ENCODE results near the gene BLCAP. TPM values are rescaled to one million over a fixed set of nuclear protein-coding genes. Genes with fewer than 3 reads are reported as not detected.

Gene BLCAP
- total RNA-seq, 1 experiment from 2014 or later: 99.9 TPM

DNA sequence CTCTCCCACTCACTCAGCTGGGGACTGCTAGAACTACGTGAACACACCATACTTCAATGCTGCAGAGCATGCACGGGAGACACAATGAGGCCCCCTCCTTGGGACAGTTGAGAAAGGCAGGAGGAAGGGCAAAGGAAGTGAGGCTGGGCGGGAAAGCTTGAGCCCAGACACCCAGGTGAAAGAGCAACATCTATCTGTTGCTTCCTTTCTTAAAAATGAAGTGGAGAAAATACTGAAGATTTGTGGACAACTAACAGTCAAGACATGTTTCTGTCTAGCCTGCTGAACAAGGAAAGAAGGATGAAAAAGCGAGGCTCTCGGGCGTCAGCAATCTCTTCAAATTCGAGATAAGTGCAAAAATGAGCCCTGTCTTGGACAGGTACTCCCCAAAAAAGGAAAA lies 9.6 kb downstream of the BLCAP start:
- Histone ChIP-seq H3F3A (ENCODE audit: insufficient read depth, low read depth) (no peaks in the 10 kb centered on the region), H3K79me2 (ENCODE audit: low read depth) (peaks cover 53% of the 10 kb centered on the region), H2AFZ (no peak overlapping the region), H3K4me2 (no peak overlapping the region), H3K4me3 (no peak overlapping the region), H3K4me1 (replicated peaks; ENCODE audit: insufficient read depth) (no peaks in the 10 kb centered on the region), H3K27ac (no peak overlapping the region), H4K20me1 (ENCODE audit: insufficient read depth) (peaks cover 54% of the 10 kb centered on the region), H3K36me3 (ENCODE audit: low read depth) (peaks cover 17% of the 10 kb centered on the region), H3K9me2 (ENCODE audit: insufficient read depth) (no peaks in the 10 kb centered on the region), H3K27me3 (ENCODE audit: insufficient read depth, low read depth) (no peaks in the 10 kb centered on the region), H3K9me3 (ENCODE audit: insufficient read depth, low read depth) (no peaks in the 10 kb centered on the region)
- BruUV-seq (replicated peaks): TSS peak; percentile 1
- intact Hi-C loops (cut with micrococcal nuclease; ENCODE audit: unreplicated experiment): no loop called here
- CTCF ChIA-PET: no interaction called here
- POLR2A ChIA-PET (ENCODE audit: unreplicated experiment): interaction anchor here (0.6 kb wide), 1 partner anchor 309 kb away, joined by 3 read pairs; no protein-coding TSS in a partner anchor
- no peak for TF ChIP-seq EZH2 (IDR thresholded peaks at IDR 0.05; ENCODE audit: low read depth)
- no peak for TF ChIP-seq CTCF (conservative IDR thresholded peaks at IDR 0.05)
- no peak for DNase-seq

DNA sequence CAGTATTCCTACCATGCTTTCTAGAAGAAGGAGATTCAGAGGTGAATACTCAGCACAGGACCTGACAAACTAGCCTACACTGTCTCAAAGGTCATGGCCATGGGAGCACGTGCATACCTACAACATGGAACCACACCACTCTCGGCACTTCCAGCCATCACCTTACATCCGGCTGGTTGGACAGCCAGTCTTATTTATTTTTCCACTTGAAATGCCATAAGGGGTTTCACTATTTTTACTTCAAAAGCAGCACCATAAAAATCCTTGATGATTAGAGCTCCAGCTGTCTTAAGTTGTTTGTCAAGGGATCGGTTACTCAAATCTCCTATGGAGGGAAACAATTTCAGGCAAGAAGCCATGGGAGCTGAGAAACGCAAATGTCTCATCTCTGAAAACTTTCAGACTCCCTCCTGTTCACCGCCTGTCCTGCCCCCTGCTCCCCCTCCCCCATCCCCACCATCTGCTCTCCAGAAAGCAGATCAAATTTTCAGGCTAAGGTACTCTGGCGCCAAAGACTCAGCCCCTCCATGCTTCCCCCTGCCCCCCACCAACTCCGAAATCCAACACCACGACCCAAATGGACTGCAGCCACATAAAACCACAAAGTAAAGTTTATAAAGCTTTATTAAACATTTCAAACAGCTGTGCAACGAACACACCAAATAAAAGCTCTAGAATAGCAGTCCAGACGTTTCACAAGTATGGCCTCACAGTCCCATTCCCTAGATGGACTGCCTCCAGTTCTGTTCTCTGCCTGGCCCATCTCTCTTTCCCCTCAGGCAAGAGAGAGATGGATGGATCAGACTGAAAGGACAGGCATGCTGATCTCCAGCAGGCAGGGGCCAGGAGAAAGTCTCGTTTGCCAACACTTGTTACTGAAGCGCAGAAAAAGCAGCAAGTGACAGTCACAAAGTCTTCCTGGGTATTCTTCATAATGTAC lies 10.6 kb downstream of the BLCAP start:
- no TSS peak for BruUV-seq (replicated peaks)
- no peaks in the 10 kb centered on the region for H3K9me3 ChIP-seq (ENCODE audit: insufficient read depth, low read depth)
- H4K20me1 ChIP-seq (ENCODE audit: insufficient read depth): peaks cover 51% of the 10 kb centered on the region
- no peak overlapping the region for H3K27ac ChIP-seq
- intact Hi-C loops (cut with micrococcal nuclease; ENCODE audit: unreplicated experiment): no loop called here
- no peaks in the 10 kb centered on the region for H3K4me1 ChIP-seq (replicated peaks; ENCODE audit: insufficient read depth)
- no peak overlapping the region for H2AFZ ChIP-seq
- H3K9me2 ChIP-seq (ENCODE audit: insufficient read depth): no peaks in the 10 kb centered on the region
- no peak overlapping the region for H3K4me2 ChIP-seq
- no peaks in the 10 kb centered on the region for H3K27me3 ChIP-seq (ENCODE audit: insufficient read depth, low read depth)
- ChIA-PET POLR2A (ENCODE audit: unreplicated experiment) (interaction anchor here (0.6 kb wide), 1 partner anchor 308 kb away, joined by 3 read pairs; no protein-coding TSS in a partner anchor), CTCF (no interaction called here)
- H3K79me2 ChIP-seq (ENCODE audit: low read depth): peaks cover 45% of the 10 kb centered on the region
- TF ChIP-seq CTCF (conservative IDR thresholded peaks at IDR 0.05) (no peak), EZH2 (IDR thresholded peaks at IDR 0.05; ENCODE audit: low read depth) (no peak)
- no peak for DNase-seq
- peaks cover 18% of the 10 kb centered on the region for H3K36me3 ChIP-seq (ENCODE audit: low read depth)
- H3F3A ChIP-seq (ENCODE audit: insufficient read depth, low read depth): no peaks in the 10 kb centered on the region
- H3K4me3 ChIP-seq: no peak overlapping the region

DNA sequence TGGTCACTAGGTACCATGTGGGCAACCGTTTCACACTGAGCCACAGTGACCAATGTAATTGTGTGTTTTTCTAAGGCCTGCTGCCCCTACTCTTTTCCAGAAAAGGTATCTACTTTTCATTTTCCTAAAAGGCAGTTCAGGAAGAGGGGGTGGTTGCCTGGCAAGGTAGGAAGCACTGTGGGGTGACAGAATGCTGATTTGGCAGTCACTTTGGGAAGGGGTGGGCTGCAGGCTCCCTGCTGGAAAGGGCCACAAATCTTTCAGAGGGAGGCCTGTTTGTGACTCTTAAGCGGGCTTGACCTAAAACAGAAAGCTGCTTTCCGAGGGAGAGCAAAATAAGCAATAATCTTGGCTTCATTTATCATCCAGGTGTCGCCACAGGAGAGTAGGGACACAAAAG lies 11.8 kb downstream of the BLCAP start:
- Histone ChIP-seq H3K27ac (no peak overlapping the region), H3K4me3 (no peak overlapping the region), H3K27me3 (ENCODE audit: insufficient read depth, low read depth) (no peaks in the 10 kb centered on the region), H3K4me1 (replicated peaks; ENCODE audit: insufficient read depth) (no peaks in the 10 kb centered on the region), H2AFZ (no peak overlapping the region), H3K9me2 (ENCODE audit: insufficient read depth) (no peaks in the 10 kb centered on the region), H3F3A (ENCODE audit: insufficient read depth, low read depth) (no peaks in the 10 kb centered on the region), H3K79me2 (ENCODE audit: low read depth) (peaks cover 33% of the 10 kb centered on the region), H4K20me1 (ENCODE audit: insufficient read depth) (peaks cover 41% of the 10 kb centered on the region), H3K4me2 (no peak overlapping the region), H3K9me3 (ENCODE audit: insufficient read depth, low read depth) (no peaks in the 10 kb centered on the region), H3K36me3 (ENCODE audit: low read depth) (peaks cover 18% of the 10 kb centered on the region)
- TF ChIP-seq CTCF (conservative IDR thresholded peaks at IDR 0.05) (no peak), EZH2 (IDR thresholded peaks at IDR 0.05; ENCODE audit: low read depth) (no peak)
- no TSS peak for BruUV-seq (replicated peaks)
- DNase-seq: no peak
- ChIA-PET CTCF (no interaction called here), POLR2A (ENCODE audit: unreplicated experiment) (no interaction called here)
- intact Hi-C loops (cut with micrococcal nuclease; ENCODE audit: unreplicated experiment): no loop called here

Data from PC-9 (cell line).